ENCODE measurements around the gene CD302.
"Not testable (repeated sequence)": the region's sequence is repeated elsewhere in the genome, so short reads cannot be mapped to it uniquely, and the experiment has no call there.

Gene CD302

GRCh38 chr2:159792599-159792998, 5.4 kb downstream of the CD302 start:
- DNase-seq: peak; percentile 27 to 32

DNA sequence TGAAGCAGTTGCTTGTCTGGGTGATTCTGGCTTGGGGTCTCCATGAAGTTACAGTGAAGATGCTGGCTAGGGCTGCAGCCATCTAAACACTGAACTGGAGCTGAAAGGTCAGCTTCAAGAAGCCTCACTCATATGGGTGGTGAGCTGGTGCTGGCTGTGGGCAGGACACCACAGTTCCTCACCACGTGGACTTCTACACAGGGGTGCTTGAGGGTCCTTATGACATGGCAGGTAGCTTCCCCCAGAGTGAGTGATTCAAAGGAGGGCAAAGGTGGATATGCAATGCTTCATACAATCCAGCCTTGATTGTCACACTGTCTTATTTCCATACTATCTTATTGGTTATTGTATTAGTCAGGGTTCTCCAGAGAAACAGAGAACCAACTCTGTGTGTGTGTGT, 6.0 kb downstream of the CD302 start:
- no peak for DNase-seq

DNA sequence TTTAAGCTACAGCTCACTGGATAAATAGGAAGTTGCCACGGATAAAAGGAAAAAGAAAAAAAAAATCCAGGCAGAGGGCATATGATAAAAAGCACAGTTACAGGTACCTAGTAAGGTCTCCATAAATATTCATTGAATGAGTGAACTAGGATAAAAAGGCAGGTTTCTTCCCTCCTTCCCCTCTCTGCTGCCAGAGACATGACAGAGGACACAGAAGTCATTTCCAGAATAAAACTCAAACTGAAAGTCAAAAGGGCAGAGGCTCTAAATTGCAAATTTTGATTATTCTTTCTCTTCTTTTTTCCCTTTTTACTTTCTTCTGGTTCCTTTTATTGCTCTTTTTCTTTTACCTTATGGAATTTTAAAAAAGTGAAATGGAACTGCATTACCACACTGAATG, 7.7 kb downstream of the CD302 start:
- DNase-seq: no peak

- DNase-seq: peak in 1 of 2 donors; percentile 51
Observed at GRCh38 chr2:159788253-159788652, 9.8 kb downstream of the CD302 start.

- DNase-seq: not testable (repeated sequence)
Observed at GRCh38 chr2:159787647-159788046, 10.4 kb downstream of the CD302 start.

DNA sequence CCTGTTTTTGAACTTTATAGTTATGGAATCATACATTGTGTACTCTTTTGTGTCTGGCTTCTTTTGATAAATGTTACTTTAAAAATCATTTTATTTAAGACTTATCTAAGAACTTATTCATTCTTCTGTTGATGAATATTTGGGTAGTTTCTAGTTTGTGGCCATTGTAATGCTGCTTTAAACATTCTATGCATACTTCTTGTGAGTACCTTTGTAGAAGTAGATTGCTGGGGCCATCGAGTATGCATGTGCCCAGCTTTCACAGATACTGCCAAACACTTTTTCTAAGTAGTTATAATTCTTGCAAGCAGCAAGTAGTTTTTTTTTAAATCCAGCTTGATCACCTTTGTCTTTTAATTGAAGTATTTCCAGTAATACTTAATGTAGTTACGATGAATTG, 11.1 kb downstream of the CD302 start:
- DNase-seq: no peak

DNA sequence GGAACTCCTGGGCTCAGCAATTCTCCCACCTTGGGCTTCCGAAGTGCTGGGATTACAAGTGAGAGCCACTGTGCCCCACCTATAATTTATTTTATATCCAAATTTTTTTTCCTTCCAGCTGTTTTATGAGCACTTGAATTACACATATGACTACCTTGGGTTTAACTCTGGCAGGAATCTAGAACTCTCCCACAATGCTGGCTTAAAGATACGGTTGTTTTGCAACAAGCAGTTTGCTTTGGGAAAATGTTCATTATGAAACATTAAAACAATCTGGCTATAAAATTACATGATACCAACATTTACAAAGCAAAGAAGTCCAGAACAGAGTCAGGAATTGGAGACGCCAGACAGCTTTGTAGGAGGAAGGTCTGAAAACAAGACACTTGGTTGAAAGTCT, 12.8 kb downstream of the CD302 start:
- no peak for DNase-seq

DNA sequence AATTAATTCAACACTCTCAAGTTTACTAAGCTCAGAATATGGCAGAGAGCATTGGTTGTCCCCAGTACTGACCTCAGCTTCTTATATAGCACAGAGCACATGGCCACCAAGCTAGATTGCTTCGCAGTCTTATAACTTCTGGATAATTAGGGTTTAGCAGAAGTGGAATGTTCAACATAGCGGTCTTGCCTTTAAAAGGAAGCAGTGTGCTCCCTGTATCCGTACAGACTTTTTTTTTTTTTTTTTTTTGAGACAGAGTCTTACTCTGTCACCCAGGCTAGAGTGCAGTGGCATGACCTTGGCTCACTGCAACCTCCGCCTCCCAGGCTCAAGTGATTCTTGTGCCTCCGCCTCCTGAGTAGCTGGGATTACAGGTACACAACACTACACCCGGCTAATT, 13.3 kb downstream of the CD302 start:
- DNase-seq: peak in 1 of 2 donors; percentile 37

DNA sequence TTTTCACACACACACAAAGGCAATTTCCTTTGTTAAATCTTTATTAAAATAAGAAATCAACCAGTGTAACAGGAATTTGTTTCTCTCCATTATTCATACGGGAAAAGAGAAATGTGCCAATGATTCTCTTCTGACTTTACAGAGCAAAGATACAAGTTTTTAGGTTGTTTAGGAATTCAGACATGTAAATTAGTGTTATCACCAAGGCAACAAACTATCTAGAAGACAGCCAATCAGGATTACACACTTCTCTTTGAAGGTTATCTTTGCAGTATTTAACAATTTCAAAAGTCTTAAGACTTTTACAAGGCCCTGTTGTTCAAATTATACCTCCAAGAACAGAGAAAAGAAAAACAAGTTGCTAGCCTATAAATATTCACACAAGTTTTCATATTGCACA, 14.5 kb downstream of the CD302 start:
- no peak for DNase-seq

GRCh38 chr2:159776321-159776720, 21.7 kb downstream of the CD302 start:
- DNase-seq: no peak

DNA sequence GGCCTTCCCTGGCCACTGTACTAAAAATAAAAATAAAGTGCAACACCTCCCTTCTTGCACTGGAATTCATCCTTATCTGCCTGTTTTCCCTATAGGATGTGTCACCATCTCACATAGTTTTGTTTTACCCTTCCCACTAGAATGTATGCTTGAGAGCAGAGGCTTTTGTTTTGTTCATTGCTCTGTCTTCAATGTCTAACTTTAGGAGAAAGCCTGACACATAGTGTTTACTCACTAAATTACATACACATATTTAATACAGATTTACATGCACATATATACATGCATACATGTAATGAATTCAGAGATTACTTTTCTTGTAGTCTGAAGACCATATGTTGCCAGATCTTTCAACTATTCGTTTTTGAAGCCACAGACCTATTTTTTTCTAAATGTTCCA, 23.0 kb downstream of the CD302 start:
- DNase-seq: no peak

GRCh38 chr2:159774370-159774990, 23.5 kb downstream of the CD302 start:
- no peak for DNase-seq

DNA sequence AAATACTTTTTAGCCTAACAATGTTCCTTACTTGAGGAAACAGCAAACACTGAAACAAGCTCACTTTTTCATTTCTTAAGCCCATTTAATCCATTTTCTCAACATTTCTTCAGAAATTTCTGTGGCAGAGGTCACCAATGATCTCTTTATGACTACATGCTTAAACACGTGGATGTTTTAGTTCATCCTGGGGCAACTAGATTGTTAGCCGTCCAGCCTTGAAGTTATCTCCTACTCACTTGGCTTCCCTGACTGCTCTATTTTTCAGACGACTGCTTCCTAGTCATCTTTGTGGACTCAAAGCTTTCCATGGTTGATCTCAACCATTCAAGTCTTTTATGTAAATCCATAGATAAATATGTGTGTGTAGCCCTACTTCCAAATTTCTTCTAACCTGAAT, 24.1 kb downstream of the CD302 start:
- DNase-seq: no peak

DNA sequence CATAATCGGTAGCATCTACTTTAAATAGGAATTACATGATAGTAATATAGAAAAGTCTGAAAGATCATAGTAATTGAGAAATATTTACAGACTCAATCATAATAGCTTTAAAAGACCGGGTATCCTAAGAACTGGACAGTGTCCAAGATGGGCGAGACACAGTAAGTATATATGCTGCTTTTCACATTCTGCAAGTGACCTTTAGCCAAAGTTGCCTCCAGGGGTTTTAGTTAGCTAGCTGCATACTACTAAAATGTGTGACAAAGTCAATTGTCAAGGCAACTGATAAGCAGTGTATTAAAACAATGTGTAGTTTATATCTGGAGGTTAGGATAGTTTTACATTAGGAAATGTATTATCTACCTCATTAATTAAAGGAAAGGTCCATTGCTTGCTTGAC, 24.6 kb downstream of the CD302 start:
- DNase-seq: no peak

- DNase-seq: no peak
Observed at GRCh38 chr2:159769147-159769546, 28.9 kb downstream of the CD302 start.

- no peak for DNase-seq
Observed at GRCh38 chr2:159762075-159762474, 35.9 kb downstream of the CD302 start.

DNA sequence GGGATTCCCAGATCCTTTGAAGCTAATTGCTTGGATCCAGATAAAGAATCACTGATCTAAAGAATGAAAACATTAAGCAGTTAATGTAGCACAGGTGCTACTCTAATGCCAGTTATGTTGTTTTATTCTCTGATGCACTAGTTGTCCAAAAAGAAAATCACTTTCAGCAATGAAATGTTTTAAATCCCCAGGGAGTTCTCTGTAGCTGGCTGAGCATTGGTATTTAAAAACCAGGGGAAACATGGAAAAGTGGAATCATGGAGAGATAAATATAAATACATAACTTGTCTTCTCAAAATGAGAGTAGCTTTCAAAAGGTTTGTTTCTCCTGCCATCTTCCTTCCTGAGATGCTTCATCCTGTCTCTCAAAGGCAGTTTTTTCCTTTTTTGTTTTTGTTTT, 37.7 kb downstream of the CD302 start:
- no peak for DNase-seq

- DNase-seq: no peak
Observed at GRCh38 chr2:159759577-159759976, 38.4 kb downstream of the CD302 start.

GRCh38 chr2:159758686-159759085, 39.3 kb downstream of the CD302 start:
- DNase-seq: no peak

DNA sequence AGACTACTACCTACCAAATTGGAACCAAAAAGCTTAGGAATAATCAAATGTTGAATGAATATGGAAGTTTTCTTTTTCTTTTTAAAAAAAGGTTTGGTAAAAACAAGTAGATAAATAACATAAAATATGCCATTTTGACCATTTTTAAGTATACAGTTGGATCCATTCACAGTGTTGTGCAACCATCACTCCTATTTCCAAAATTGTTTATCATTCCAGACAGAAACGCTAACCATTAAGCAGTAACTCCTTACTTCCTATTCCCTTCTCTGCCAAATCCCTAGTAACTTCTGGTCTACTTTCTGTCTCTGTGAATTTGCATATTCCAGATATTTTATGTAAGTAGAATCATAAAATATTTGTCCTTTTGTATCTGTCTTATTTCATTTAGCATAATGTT, 39.8 kb downstream of the CD302 start:
- no peak for DNase-seq

GRCh38 chr2:159755788-159756187, 42.2 kb downstream of the CD302 start:
- DNase-seq: no peak

DNA sequence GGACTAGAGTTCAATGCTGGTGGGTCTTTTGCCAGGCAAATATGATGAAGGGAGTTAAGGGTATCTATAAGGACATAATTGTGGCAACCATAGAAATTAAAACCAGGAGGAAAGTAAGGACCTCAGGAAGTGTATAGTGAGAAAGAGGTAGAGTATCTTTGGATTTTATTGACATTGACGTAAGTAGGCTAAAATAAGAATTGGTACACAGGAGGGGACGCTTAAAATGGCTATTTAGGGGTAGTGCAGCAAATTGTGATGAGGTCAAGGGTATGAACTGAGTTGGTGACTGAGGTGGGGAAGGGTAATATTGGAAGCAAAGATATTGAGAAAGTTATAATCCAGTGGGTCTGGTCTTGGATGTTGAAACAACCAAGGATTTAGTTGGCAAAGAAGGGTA, 43.0 kb downstream of the CD302 start:
- DNase-seq: no peak

GRCh38 chr2:159753797-159754196, 44.2 kb downstream of the CD302 start:
- peak; percentile 70 to 72 for DNase-seq

GRCh38 chr2:159750873-159751272, 47.1 kb downstream of the CD302 start:
- DNase-seq: no peak

DNA sequence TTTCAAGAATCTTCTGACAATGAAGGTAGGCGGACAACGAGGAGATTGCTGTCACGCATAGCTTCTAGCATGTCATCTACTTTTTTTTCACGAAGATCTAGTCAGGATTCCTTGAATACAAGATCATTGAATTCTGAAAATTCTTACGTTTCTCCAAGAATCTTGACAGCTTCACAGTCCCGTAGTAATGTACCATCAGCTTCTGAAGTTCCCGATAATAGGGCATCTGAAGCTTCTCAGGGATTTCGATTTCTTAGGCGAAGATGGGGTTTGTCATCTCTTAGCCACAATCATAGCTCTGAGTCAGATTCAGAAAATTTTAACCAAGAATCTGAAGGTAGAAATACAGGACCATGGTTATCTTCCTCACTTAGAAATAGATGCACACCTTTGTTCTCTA, 49.9 kb downstream of the CD302 start:
- no peak for DNase-seq

GRCh38 chr2:159745237-159745636, 52.8 kb downstream of the CD302 start:
- not testable (repeated sequence) for DNase-seq
